ENCODE data around the gene RFX1.

Gene RFX1

GRCh38 chr19:13959962-13960862, 45.9 kb downstream of the RFX1 start:
- H3K4me3 ChIP-seq (ENCODE audit: low read depth, low read length), result no peak overlapping the region
- no peak for DNase-seq (ENCODE audit: low read depth)
- peak; percentile 13 for TF ChIP-seq CTCF (IDR thresholded peaks at IDR 0.05; ENCODE audit: insufficient read depth, low read depth, low read length, missing control alignments)

- no peak overlapping the region for H3K4me3 ChIP-seq (ENCODE audit: low read depth, low read length)
- no peak for DNase-seq (ENCODE audit: low read depth)
- no peak for TF ChIP-seq CTCF (IDR thresholded peaks at IDR 0.05; ENCODE audit: insufficient read depth, low read depth, low read length, missing control alignments)
These were observed 46.8 kb downstream of the RFX1 start for GRCh38 chr19:13959141-13959961.

GRCh38 chr19:13958043-13958442, 48.1 kb downstream of the RFX1 start:
- H3K4me3 ChIP-seq (ENCODE audit: low read depth, low read length), result no peak overlapping the region
- no peak for TF ChIP-seq CTCF (IDR thresholded peaks at IDR 0.05; ENCODE audit: insufficient read depth, low read depth, low read length, missing control alignments)
- DNase-seq (ENCODE audit: low read depth), result no peak

GRCh38 chr19:13957051-13957450, 49.1 kb downstream of the RFX1 start:
- no peak for DNase-seq (ENCODE audit: low read depth)
- TF ChIP-seq CTCF (IDR thresholded peaks at IDR 0.05; ENCODE audit: insufficient read depth, low read depth, low read length, missing control alignments), result no peak

GRCh38 chr19:13956365-13956744, 49.8 kb downstream of the RFX1 start:
- no peak for DNase-seq (ENCODE audit: low read depth)
- H3K4me3 ChIP-seq (ENCODE audit: low read depth, low read length), result no peak overlapping the region
- no peak for TF ChIP-seq CTCF (IDR thresholded peaks at IDR 0.05; ENCODE audit: insufficient read depth, low read depth, low read length, missing control alignments)

More at GRCh38 chr19:13957051-13957450, 49.1 kb downstream of the RFX1 start:
- no peak overlapping the region for H3K4me3 ChIP-seq (ENCODE audit: low read depth, low read length)

GRCh38 chr19:13955662-13956364, 50.3 kb downstream of the RFX1 start:
- TF ChIP-seq CTCF (IDR thresholded peaks at IDR 0.05; ENCODE audit: insufficient read depth, low read depth, low read length, missing control alignments), result no peak
- no peak overlapping the region for H3K4me3 ChIP-seq (ENCODE audit: low read depth, low read length)
- no peak for DNase-seq (ENCODE audit: low read depth)

Data from GM12865 (cell line).